Keratinocyte (primary cell): ENCODE measurements around the gene FNDC3B.
"Not testable (repeated sequence)": the region's sequence is repeated elsewhere in the genome, so short reads cannot be mapped to it uniquely, and the experiment has no call there.

Experiments
- CTCF ChIP-seq, 3 experiments: IDR thresholded peaks in 1 of 3; conservative IDR thresholded peaks in 1 of 3; optimal IDR thresholded peaks in 1 of 3; 2 replicates in 2 of 3; 3 replicates in 1 of 3; pipeline versions ENCODE3 to v1.5.1; 2011; ENCODE audit warnings: low read length in 3 of 3, mild to moderate bottlenecking in 3 of 3, moderate library complexity in 2 of 3, control low read depth in 1 of 3, inconsistent platforms in 1 of 3; ENCODE audit not compliant: insufficient read depth in 2 of 3; ENCODE audit errors: extremely low read depth in 1 of 3
- EZH2 ChIP-seq: IDR thresholded peaks from one replicate; pipeline ENCODE4 v1.6.1; 2012; ENCODE audit warnings: inconsistent platforms, mild to moderate bottlenecking, low read length, moderate library complexity

- TF ChIP-seq CTCF (optimal IDR thresholded peaks at IDR 0.05 in 1 of 3, IDR thresholded peaks at IDR 0.05 in 1 of 3, conservative IDR thresholded peaks at IDR 0.05 in 1 of 3; ENCODE audit: extremely low read depth in 1 of 3, insufficient read depth in 2 of 3, low read length in 3 of 3); EZH2: not testable (repeated sequence)
These were observed 37.8 kb upstream of the FNDC3B start for GRCh38 chr3:172001616-172002015.
